Right lobe of liver (tissue), 4 donors: Measurements from ENCODE around the gene HMG20B.
A peak's percentile ranks its signal among the peaks of the same experiment; 100 is the strongest.

Experiments used
- CTCF ChIP-seq, 4 donors: fragments of 200-600 bp in 3 of 4; fragments of 450-650 bp in 1 of 4; IDR thresholded peaks; one replicate each; pipeline versions ENCODE4 v1.5.1 to v1.8.0; 2016 to 2022; ENCODE audit warnings: antibody characterized with exemption in 4 of 4, mild to moderate bottlenecking in 2 of 4
- POLR2A ChIP-seq: fragments of 450-650 bp; IDR thresholded peaks from one replicate; pipeline ENCODE4 v1.6.1; 2017; ENCODE audit warnings: antibody characterized with exemption, mild to moderate bottlenecking
- donor health status: DM: no; HTN: no; CAD: no.
- donor health status: DM: no; HTN: no; CAD: no.
- donor health status: DM: no; HTN: yes; CAD: no.

GRCh38 chr19:3618144-3618810 lies 45.5 kb downstream of the HMG20B start:
- peak; percentile 81 to 91 (median 83) for TF ChIP-seq CTCF (IDR thresholded peaks at IDR 0.05)
- TF ChIP-seq POLR2A = no peak
